Peyer's patch (tissue), 4 donors: ENCODE measurements around the gene L2HGDH. TPM values are rescaled to one million over a fixed set of nuclear protein-coding genes. Genes with fewer than 3 reads are reported as not detected.

Experiments used
- DNase-seq, 3 donors: peaks; one replicate each; pipeline ENCODE4 v3.0.0-alpha.2; 2017 to 2019
- H3K27ac ChIP-seq, 4 donors: fragments of 200-600 bp; sonication (generic); one replicate each; pipeline ENCODE4 v1.5.1; 2016 to 2019
- H3K27me3 ChIP-seq, 2 donors: fragments of 200-600 bp; sonication (generic); one replicate each; pipeline ENCODE4 v1.5.1; 2019
- H3K36me3 ChIP-seq, 3 donors: fragments of 200-600 bp; sonication (generic); one replicate each; pipeline ENCODE4 v1.5.1; 2016 to 2019
- H3K4me1 ChIP-seq, 4 donors: fragments of 200-600 bp; sonication (generic); one replicate each; pipeline ENCODE4 v1.5.1; 2016 to 2019
- H3K4me3 ChIP-seq, 4 donors: fragments of 200-600 bp; sonication (generic); 1 replicate in 3 of 4; 2 replicates in 1 of 4; pipeline ENCODE4 v1.5.1; 2016 to 2019; ENCODE audit warnings: mild to moderate bottlenecking in 1 of 4
- H3K9me3 ChIP-seq, 4 donors: fragments of 200-600 bp; sonication (generic); one replicate each; pipeline ENCODE4 v1.5.1; 2016 to 2019; ENCODE audit warnings: mild to moderate bottlenecking in 1 of 4
- POLR2A ChIP-seq, 2 donors: fragments of 450-650 bp; IDR thresholded peaks; one replicate each; pipeline ENCODE4 v1.5.1; 2017; ENCODE audit warnings: antibody characterized with exemption in 2 of 2, mild to moderate bottlenecking in 2 of 2, moderate library complexity in 2 of 2
- total RNA-seq, 4 donors: library from RNA; depleted of rRNA; stranded (reverse); fragments of >200 nt; gene quantifications; one replicate each; pipeline ENCODE4 v1.1.0, GENCODE V29; 2016
- TF ChIP-seq, protein P1 (sequence below), 6 experiments: fragments of 450-650 bp in 4 of 6; fragments of 200-600 bp in 2 of 6; sonication (generic) in 1 of 6; IDR thresholded peaks; one replicate each; pipeline ENCODE4 v1.5.1; 2017 to 2019; ENCODE audit warnings: antibody characterized with exemption in 6 of 6, mild to moderate bottlenecking in 3 of 6, moderate library complexity in 1 of 6

Gene L2HGDH
- total RNA-seq, 4 donors from 2014 or later, result 4.6 to 29.7 (median 8.8) TPM

DNA sequence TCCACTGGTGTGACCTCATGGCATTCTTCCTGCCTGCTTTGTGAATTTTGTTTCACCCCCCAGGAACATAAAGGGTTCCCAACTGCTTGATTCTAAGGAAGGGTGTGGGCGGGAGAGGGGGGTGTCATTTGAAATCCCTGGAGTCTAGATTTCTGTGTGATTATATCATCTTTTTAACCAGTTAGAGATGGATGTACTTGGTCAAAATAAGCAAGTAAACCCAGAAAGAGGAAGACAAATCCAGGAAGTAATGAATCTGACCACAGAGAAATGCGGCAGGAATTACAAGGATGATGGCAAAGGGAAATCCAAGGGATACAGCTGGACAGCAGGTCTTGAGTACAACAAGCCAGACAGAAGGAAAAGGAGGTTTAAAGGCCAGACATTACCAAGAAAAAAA, 38.9 kb upstream of the L2HGDH start:
- peaks cover 0 to 4% (median 0%) of the 10 kb centered on the region in 4 donors for H3K4me1 ChIP-seq
- no peak overlapping the region for H3K4me3 ChIP-seq

DNA sequence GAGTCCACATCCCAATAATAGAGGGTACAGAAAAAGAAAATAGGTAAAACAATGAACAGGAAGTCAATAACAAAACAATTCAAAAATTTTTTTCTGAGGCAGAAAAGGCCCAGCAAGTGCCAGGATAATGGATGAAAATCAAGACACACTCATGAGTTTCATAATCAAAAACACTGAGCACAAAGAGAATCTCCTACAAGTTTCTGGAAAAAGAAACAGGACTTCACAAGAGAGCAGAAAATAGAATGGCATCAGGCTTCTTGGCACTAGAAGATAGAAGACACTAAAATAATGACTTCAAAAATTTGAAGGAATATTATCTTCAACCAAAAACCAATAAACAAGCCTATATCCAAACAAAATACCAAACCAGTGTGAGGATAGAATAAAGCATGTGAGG, 36.9 kb upstream of the L2HGDH start:
- Histone ChIP-seq H3K27ac (no peak overlapping the region), H3K36me3 (no peaks in the 10 kb centered on the region), H3K9me3 (no peaks in the 10 kb centered on the region), H3K4me1 (peaks cover 0 to 8% (median 0%) of the 10 kb centered on the region in 4 donors), H3K4me3 (no peak overlapping the region), H3K27me3 (no peaks in the 10 kb centered on the region)
- DNase-seq, result no peak
- TF ChIP-seq POLR2A (IDR thresholded peaks at IDR 0.05), result no peak
- TF ChIP-seq, protein P1, sequence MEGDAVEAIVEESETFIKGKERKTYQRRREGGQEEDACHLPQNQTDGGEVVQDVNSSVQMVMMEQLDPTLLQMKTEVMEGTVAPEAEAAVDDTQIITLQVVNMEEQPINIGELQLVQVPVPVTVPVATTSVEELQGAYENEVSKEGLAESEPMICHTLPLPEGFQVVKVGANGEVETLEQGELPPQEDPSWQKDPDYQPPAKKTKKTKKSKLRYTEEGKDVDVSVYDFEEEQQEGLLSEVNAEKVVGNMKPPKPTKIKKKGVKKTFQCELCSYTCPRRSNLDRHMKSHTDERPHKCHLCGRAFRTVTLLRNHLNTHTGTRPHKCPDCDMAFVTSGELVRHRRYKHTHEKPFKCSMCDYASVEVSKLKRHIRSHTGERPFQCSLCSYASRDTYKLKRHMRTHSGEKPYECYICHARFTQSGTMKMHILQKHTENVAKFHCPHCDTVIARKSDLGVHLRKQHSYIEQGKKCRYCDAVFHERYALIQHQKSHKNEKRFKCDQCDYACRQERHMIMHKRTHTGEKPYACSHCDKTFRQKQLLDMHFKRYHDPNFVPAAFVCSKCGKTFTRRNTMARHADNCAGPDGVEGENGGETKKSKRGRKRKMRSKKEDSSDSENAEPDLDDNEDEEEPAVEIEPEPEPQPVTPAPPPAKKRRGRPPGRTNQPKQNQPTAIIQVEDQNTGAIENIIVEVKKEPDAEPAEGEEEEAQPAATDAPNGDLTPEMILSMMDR (IDR thresholded peaks at IDR 0.05), result no peak

More for the DNA sequence above, 38.9 kb upstream of the L2HGDH start:
- Histone ChIP-seq H3K36me3 (no peaks in the 10 kb centered on the region), H3K27ac (no peak overlapping the region), H3K9me3 (no peaks in the 10 kb centered on the region), H3K27me3 (no peaks in the 10 kb centered on the region)
- no peak for TF ChIP-seq POLR2A (IDR thresholded peaks at IDR 0.05)
- TF ChIP-seq, protein P1 (IDR thresholded peaks at IDR 0.05), result no peak
- DNase-seq, result no peak

DNA sequence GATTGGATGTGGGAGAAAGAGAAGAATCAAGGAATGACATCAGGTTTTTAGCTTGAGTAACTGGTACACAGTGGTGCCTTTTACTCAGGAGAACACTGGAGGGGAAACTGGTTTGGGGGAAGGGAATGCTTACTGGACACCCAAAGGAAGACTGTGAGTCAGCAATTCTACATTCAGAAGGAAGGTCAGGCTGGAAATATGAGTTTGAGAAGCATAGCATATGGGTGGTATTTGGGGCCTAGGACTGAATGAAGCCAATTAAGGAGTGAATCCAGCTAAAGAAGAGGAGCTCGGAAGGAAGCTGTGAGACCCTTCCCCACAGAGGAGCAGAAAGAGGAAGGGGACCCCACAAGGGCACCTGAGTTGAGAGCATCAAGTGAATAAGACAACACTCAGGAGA, 35.5 kb upstream of the L2HGDH start:
- Histone ChIP-seq H3K27me3 (no peaks in the 10 kb centered on the region), H3K36me3 (no peaks in the 10 kb centered on the region), H3K4me1 (peaks cover 0 to 17% (median 0%) of the 10 kb centered on the region in 4 donors), H3K4me3 (no peak overlapping the region), H3K9me3 (no peaks in the 10 kb centered on the region), H3K27ac (no peak overlapping the region)
- no peak for DNase-seq
- TF ChIP-seq, protein P1 (IDR thresholded peaks at IDR 0.05), result no peak
- TF ChIP-seq POLR2A (IDR thresholded peaks at IDR 0.05), result no peak

DNA sequence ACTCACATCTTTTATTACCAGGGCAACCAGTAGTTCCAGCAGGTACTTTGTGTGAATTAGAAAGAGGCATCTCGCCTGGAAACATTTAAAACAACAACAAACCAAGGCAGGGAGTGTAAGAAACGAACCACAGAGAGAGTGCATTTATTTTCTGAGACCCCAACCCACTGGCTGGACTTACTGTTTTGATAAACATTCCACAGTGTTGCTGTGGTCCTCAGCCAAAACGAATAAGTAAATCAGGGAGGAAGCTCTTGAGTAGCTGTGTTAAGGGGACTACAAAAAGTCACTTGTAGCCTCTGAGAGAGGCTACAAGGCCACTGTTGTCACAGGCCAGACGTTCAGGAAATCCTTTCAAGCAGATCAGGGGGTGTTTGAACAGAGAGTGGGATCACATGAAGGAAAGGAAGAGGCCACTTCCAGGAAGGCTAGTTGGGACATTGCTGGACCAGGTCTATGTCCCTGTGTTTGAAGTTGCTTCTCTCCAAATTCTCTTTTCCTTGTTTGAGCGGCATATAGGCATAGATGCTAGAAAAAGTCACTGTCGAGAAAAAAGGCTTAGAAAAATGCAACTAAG, 33.9 kb upstream of the L2HGDH start:
- no peak overlapping the region for H3K27ac ChIP-seq

DNA sequence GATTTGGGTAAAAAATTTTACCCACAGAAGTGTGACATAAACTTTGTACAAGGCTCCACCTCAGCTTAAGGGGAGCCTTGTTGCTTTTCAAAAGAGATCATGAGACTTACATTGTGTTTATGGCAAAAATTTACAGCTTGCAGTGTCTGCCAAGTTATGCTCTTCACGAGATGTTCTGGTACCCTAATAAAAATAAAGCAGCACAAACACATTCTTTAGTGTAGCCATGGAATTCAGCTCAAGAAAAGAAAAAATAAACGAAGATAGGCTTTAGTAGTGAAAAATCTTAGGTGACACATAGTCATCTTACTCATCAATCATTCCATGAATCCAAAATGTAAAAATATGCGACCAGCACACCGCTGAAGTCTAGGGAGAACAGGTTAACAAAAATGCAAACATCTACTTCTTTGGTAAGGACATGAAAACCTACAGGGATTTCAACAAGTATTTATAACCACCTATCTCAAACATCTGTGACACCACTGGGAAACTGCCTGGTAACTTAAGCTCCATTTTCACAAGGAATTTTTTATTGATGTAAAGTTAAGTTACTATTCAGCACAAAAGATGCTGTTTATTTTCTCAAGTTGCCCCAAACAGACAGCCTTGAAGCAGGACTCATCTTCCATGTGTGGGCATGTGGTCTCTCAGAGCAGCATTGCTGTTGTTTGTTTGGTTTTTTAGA, 33.0 kb upstream of the L2HGDH start:
- Histone ChIP-seq H3K4me3 (no peak overlapping the region), H3K27me3 (no peaks in the 10 kb centered on the region), H3K36me3 (no peaks in the 10 kb centered on the region), H3K4me1 (peaks cover 0 to 19% (median 0%) of the 10 kb centered on the region in 4 donors), H3K9me3 (no peaks in the 10 kb centered on the region), H3K27ac (no peak overlapping the region)
- DNase-seq, result no peak
- TF ChIP-seq, protein P1 (IDR thresholded peaks at IDR 0.05), result no peak
- TF ChIP-seq POLR2A (IDR thresholded peaks at IDR 0.05), result no peak

More for the DNA sequence above, 33.9 kb upstream of the L2HGDH start:
- DNase-seq, result no peak
- TF ChIP-seq POLR2A (IDR thresholded peaks at IDR 0.05), result no peak
- TF ChIP-seq, protein P1 (IDR thresholded peaks at IDR 0.05), result no peak
- Histone ChIP-seq H3K4me3 (no peak overlapping the region), H3K27me3 (no peaks in the 10 kb centered on the region), H3K36me3 (no peaks in the 10 kb centered on the region), H3K9me3 (no peaks in the 10 kb centered on the region), H3K4me1 (peaks cover 0 to 19% (median 0%) of the 10 kb centered on the region in 4 donors)
